Right cardiac atrium (tissue), 5 donors: Measurements from ENCODE around the gene EXOC4. TPM values are rescaled to one million over a fixed set of nuclear protein-coding genes. Genes with fewer than 3 reads are reported as not detected.

Source experiments
- ATAC-seq, 2 donors: fragments of 200-7000 bp; cut with Tn5 transposase; one replicate each; pipeline versions ENCODE4 v1.8.0 to v1.9.1; 2020; ENCODE audit warnings: moderate library complexity in 2 of 2, mild to moderate bottlenecking in 1 of 2
- DNase-seq, 3 donors: peaks; one replicate each; pipeline ENCODE4 v3.0.0-alpha.2; 2020
- H3K27ac ChIP-seq: one replicate; pipeline ENCODE4 v1.5.1; 2013; ENCODE audit warnings: mild to moderate bottlenecking, low read length, control low read depth, moderate library complexity
- H3K27me3 ChIP-seq: one replicate; pipeline ENCODE4 v1.6.1; 2013; ENCODE audit not compliant: control insufficient read depth, insufficient read depth
- H3K4me1 ChIP-seq: one replicate; pipeline ENCODE4 v1.6.1; 2013; ENCODE audit warnings: low read length; ENCODE audit not compliant: control insufficient read depth, insufficient read depth
- H3K4me3 ChIP-seq: one replicate; pipeline ENCODE4 v1.5.1; 2013; ENCODE audit warnings: low read length, control low read depth
- H3K9me3 ChIP-seq: one replicate; pipeline ENCODE4 v1.6.1; 2013; ENCODE audit warnings: low read length; ENCODE audit not compliant: control insufficient read depth
- WGBS: extraction: QIAGEN DNeasy Blood & Tissue Kit; methylation state at CpG from one replicate; pipeline ENCODE4 v1.1.7; 2013; 5-methylcytosine and 5-hydroxymethylcytosine counted together
- intact Hi-C, 4 donors: fragments of 100-400 bp; cut with DNase I; formaldehyde crosslinking; loops; one replicate each; pipeline versions ENCODE4 v1.11.0 to v1.14.0; 2022 to 2023
- polyA plus RNA-seq: library from polyadenylated mRNA; stranded (reverse); fragments of 200-250 nt; gene quantifications from one replicate; pipeline ENCODE4 v1.2.3, GENCODE V29; 2013
- total RNA-seq, 4 donors: library from RNA; stranded (reverse); fragmentation: NEBNext Ultra II Directional; extraction: Animal tissue kit (Norgen Biotek cat#: 25700); gene quantifications; one replicate each; pipeline ENCODE4 v1.2.1, GENCODE V29; 2021
- donor health status: healthy with polysubstance abuse.
- donor health status: DM: no; HTN: yes; CAD: no.
- donor health status: DM: no; HTN: no; CAD: no.
- donor health status: DM: no; HTN: yes; CAD: no; lungs with severe emphysema.
- donor health status: DM: yes; HTN: yes; CAD: no.

The EXOC4 gene
- total and polyA plus RNA-seq, 5 donors = 11.9 to 45.9 (median 39.7) TPM

GRCh38 chr7:133790911-133791310, 538.0 kb downstream of the EXOC4 start:
- Histone ChIP-seq H3K4me3 (no peak overlapping the region), H3K27ac (no peak overlapping the region), H3K4me1 (no peaks in the 10 kb centered on the region), H3K27me3 (no peaks in the 10 kb centered on the region), H3K9me3 (no peaks in the 10 kb centered on the region)
- WGBS = 95% methylated on average over 4 of the region's 4 CpGs
- DNase-seq (no peak), ATAC-seq (no peak)
- intact Hi-C loops = no loop called here

DNA sequence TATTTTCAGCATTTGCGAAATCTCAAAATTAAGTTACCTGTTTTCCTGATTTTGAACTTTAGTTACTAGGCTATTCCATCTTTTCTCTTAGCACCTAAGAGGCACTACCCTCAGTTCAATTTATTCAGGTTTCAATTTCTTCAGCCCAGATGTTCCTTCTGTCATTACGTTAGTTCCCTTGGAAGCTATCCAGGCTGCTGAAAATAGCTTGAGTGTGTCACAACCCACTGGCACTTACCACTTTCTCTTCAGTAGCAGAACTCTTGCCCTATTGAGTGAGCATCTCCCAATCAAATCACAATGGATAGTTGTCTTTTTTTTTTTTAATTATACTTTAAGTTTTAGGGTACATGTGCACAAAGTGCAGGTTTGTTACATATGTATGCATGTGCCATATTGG, 541.6 kb downstream of the EXOC4 start:
- no peaks in the 10 kb centered on the region for H3K27me3 ChIP-seq
- ATAC-seq (no peak), DNase-seq (no peak)
- no peak overlapping the region for H3K4me3 ChIP-seq
- intact Hi-C loops = no loop called here
- H3K27ac ChIP-seq = no peak overlapping the region
- no peaks in the 10 kb centered on the region for H3K4me1 ChIP-seq
- WGBS = 47% methylated on average over 2 of the region's 2 CpGs
- no peaks in the 10 kb centered on the region for H3K9me3 ChIP-seq

- Histone ChIP-seq H3K9me3 (no peaks in the 10 kb centered on the region), H3K4me1 (no peaks in the 10 kb centered on the region), H3K27me3 (no peaks in the 10 kb centered on the region), H3K27ac (no peak overlapping the region), H3K4me3 (no peak overlapping the region)
- no peak for DNase-seq
- 84% methylated on average over 2 of the region's 2 CpGs for WGBS
- ATAC-seq = no peak
- intact Hi-C loops = no loop called here
Observed at GRCh38 chr7:133795068-133795665, 542.3 kb downstream of the EXOC4 start.

DNA sequence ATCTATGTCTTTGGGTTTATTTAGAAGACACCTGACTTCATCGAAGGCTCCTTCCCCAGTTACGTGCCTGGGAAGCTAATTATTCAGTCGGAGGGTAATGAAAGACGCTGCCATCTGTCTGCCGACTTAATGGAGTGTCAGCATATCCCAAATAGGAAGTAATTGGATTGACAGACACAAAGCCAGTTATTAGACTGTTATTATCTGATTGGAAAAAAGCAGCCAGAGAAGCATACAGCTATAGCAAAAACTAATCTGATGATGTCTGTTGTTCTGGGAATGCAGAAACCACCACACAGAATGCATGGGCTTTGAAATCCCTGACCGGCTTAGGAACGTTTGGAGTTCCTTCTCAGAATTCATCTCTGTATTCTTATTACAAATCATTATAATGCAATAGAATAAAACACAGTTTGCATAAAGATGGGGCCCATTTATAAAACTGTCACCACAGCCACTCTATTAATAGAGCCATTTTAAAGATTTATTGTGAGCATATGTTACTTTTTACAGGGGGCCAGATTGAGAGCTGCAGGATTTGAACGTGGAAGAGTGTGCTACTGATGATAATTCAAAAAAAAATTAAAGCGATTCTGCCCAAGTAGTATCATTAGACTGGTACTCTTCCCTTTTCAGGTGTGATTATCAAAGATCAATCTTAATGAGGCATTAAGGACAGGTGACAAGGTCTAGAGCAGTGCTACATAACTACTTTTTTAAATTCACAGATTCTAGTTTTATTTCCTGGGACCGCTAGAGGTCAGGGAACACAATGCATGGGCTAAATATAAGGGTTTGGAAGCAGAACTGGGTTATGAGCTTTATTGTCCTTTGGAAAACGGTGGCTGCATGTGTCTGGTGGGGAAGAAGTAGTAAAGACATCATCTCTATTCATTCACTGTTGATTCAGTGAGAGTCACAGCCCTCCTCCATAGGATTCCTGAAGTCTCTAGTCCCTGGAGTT, 544.2 kb downstream of the EXOC4 start:
- H3K27ac ChIP-seq = no peak overlapping the region
- no peaks in the 10 kb centered on the region for H3K4me1 ChIP-seq
- 94% methylated on average over 11 of the region's 11 CpGs for WGBS
- DNase-seq (no peak), ATAC-seq (no peak)
- H3K4me3 ChIP-seq = no peak overlapping the region
- H3K9me3 ChIP-seq = no peaks in the 10 kb centered on the region
- H3K27me3 ChIP-seq = no peaks in the 10 kb centered on the region
- intact Hi-C loops = no loop called here

DNA sequence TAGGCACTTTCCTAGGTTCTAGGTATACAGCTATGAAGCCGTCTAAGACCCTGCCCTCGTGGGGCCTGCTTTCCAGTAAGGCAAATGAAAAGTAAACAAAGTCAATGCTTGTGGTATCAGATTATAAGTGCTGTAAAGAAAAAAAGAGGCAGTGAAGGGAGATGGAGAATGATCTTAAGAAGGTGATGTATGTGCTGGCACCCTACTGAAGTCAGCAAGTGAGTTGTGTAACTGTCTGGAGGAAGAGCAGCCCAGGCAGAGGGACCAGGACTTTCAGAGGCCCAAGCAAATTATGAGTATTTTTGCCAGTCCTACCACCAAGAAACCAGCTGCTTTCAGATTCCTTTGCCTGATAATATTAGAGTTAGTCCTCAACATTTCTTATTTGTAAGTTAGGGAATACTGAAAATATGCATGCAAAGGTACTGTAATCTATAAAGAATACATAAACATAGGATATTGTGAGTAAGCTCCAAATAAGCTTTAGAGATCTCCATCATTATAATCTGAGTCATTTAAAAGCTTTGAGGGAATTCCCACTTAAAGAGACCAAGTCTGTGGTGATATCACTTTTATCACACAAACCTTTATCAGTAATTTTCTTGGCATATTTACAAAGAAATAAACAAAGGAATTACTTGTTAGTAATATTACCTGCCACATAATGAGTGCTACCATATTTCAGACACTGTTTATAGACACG, 545.1 kb downstream of the EXOC4 start:
- Histone ChIP-seq H3K4me3 (no peak overlapping the region), H3K27me3 (no peaks in the 10 kb centered on the region), H3K4me1 (no peaks in the 10 kb centered on the region), H3K27ac (no peak overlapping the region), H3K9me3 (no peaks in the 10 kb centered on the region)
- WGBS = 83% methylated on average over 3 of the region's 3 CpGs
- DNase-seq (no peak), ATAC-seq (no peak)
- intact Hi-C loops = no loop called here

- ATAC-seq (no peak), DNase-seq (no peak)
- intact Hi-C loops = no loop called here
- H3K9me3 ChIP-seq = no peaks in the 10 kb centered on the region
- no peak overlapping the region for H3K4me3 ChIP-seq
- WGBS = 90% methylated on average over 6 of the region's 6 CpGs
- H3K4me1 ChIP-seq = no peaks in the 10 kb centered on the region
- H3K27ac ChIP-seq = no peak overlapping the region
- H3K27me3 ChIP-seq = no peaks in the 10 kb centered on the region
Observed at GRCh38 chr7:133801341-133801740, 548.5 kb downstream of the EXOC4 start.

- WGBS = 64% methylated on average over 1 of the region's 1 CpG
- intact Hi-C loops = no loop called here
- H3K27ac ChIP-seq = no peak overlapping the region
- no peaks in the 10 kb centered on the region for H3K27me3 ChIP-seq
- H3K9me3 ChIP-seq = no peaks in the 10 kb centered on the region
- no peak for DNase-seq
- ATAC-seq = no peak
- no peaks in the 10 kb centered on the region for H3K4me1 ChIP-seq
- no peak overlapping the region for H3K4me3 ChIP-seq
Observed at GRCh38 chr7:133804127-133804526, 551.2 kb downstream of the EXOC4 start.

GRCh38 chr7:133805426-133805825, 552.5 kb downstream of the EXOC4 start:
- no peaks in the 10 kb centered on the region for H3K4me1 ChIP-seq
- ATAC-seq (no peak), DNase-seq (no peak)
- 68% methylated on average over 2 of the region's 2 CpGs for WGBS
- H3K4me3 ChIP-seq = no peak overlapping the region
- H3K27ac ChIP-seq = no peak overlapping the region
- no peaks in the 10 kb centered on the region for H3K9me3 ChIP-seq
- intact Hi-C loops = no loop called here
- H3K27me3 ChIP-seq = no peaks in the 10 kb centered on the region

DNA sequence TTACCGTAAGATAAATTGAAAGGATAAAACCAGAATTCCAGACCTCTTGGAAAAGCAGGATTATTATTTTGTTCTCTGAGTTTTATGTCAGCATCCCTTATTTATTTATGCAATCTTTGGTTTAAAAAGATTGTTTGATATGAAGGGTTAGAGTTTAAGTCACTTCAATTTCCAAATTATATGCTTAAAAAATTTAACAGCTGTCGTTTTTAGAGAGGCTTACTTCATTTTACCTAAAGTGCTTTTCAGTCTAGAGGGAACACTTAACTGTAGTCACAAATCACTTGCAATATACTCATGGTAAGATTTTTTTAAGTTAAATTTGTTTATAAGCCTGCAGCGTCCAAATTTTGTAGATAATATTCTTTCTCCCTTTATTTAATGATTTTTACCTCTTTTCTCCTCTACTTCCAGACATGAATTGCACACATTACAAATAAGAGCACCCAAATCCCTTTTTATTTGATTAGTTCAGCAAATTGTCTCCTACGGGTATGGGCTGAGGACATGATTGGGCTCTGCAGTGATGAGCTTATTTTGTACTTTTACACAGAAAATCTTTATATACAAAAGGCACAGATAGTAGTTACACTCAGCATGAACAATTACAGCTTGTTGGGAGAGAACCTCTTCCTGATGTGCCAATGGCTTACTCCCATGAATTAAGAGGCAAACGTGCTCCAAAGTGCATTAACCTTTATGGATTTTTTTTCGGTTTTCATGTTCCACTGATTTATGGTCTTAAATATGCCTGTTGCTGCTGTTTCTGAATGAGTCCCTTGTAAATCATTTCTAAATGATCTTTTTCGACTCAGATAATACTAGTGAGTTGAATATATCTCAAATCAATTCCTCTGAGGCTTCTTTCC, 555.0 kb downstream of the EXOC4 start:
- WGBS = 72% methylated on average over 7 of the region's 7 CpGs
- H3K9me3 ChIP-seq = no peaks in the 10 kb centered on the region
- intact Hi-C loops = no loop called here

DNA sequence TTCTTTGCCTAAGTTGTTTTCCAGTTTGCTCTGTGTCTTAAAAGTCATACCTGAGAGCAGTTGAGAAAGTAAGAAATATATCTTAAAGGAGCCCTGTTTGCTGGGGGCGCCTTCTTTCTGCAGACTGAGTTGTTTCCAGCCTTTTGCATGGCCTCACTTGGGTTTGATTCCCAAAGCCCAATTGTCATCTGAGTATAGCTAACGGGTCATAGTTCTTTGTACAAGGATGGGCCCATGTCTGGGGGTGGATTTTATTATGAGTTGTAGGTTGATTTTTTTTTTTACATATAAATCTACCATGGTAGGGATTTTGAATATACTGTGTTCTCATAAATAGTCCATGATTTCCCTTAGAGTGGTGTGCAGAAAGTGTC, 555.6 kb downstream of the EXOC4 start:
- no peak for ATAC-seq
- no peaks in the 10 kb centered on the region for H3K9me3 ChIP-seq
- no peaks in the 10 kb centered on the region for H3K27me3 ChIP-seq
- no peak overlapping the region for H3K4me3 ChIP-seq
- no peaks in the 10 kb centered on the region for H3K4me1 ChIP-seq
- H3K27ac ChIP-seq = no peak overlapping the region
- intact Hi-C loops = no loop called here
- WGBS = 96% methylated on average over 2 of the region's 2 CpGs
- no peak for DNase-seq

More for the DNA sequence above, 555.0 kb downstream of the EXOC4 start:
- no peak overlapping the region for H3K27ac ChIP-seq
- ATAC-seq (no peak), DNase-seq (no peak)
- no peaks in the 10 kb centered on the region for H3K4me1 ChIP-seq
- no peaks in the 10 kb centered on the region for H3K27me3 ChIP-seq
- H3K4me3 ChIP-seq = no peak overlapping the region
